Measurements from ENCODE around the gene PC. TPM values are rescaled to one million over a fixed set of nuclear protein-coding genes. Genes with fewer than 3 reads are reported as not detected.
"Not testable (repeated sequence)": the region's sequence is repeated elsewhere in the genome, so short reads cannot be mapped to it uniquely, and the experiment has no call there.

Gene PC
- polyA plus RNA-seq, 4 donors, result 15.3 to 56.0 (median 38.6) TPM

DNA sequence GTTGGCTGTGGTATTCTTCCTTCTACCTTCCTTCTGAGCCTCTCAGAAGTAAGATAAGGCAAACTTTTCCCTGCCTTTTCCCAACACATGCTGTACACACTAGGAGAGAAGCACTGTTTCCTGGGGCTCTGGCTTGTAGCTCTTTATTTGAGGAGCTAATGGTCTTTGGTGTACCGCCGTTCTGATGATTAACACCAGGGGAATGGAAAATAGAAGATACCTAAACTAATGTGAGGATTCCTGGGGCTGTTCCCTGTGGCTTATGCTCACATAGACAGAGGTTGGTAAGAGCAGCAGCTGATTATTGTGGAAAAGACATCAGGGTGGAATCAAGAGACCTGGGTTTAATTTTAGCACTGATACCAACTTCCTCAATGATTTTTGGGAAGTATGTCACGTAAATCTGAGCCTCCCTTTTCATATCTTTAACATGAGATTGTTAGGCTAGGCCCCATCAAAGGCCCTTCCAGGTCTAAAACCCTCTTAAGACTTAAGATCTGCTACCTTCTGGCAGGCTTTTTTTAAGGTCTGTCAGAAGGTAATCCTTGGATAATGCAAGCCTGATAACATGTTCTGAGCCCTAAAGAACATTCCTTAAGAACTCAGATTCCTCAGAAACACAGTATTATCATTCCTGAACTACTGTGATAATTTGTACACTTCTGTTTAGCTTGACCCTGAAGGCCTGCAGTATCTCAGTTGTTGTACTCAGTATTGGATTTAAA is 139.8 kb downstream of the PC start:
- DNase-seq (ENCODE audit: low read depth in 4 of 4, low spot score in 3 of 4), result no peak

DNA sequence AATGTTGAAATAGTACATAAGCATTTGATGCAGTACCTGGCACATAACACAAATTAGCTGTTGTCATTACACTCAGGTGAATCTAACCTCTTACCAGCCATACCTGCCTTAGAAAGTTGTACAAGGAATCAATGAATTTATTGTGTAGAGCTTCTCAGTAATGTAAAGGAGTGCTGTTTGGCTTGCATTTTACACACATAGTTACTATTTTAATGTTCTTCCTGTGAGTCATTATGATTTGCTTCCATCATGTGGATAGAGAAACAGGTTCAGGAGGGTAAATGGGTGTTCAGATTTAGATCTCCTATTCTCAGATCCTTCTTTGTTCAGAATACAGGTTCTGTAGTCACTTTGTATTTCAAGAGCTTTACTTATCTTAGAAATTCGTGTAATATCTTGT is 142.5 kb downstream of the PC start:
- DNase-seq (ENCODE audit: low read depth in 4 of 4, low spot score in 3 of 4), result no peak

DNA sequence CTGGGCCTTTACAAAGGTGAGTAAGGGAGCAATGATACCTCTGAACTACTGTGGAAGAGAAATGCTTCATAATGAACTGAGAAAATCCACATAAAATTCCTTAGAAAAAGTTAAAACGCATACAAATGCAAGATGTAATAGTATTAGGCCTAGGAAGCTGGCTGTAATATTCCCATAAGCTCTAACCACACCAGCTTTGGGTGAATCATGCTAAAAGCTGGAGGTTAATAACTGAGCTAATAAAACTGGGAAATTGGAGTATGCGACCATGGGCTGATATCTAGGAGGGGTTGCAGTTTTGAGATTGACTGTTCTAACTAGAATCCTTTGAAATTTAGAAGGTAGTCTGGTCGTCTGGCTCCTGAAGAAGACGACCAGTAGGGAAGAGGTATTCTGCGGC is 143.5 kb downstream of the PC start:
- no peak for DNase-seq (ENCODE audit: low read depth in 4 of 4, low spot score in 3 of 4)

DNA sequence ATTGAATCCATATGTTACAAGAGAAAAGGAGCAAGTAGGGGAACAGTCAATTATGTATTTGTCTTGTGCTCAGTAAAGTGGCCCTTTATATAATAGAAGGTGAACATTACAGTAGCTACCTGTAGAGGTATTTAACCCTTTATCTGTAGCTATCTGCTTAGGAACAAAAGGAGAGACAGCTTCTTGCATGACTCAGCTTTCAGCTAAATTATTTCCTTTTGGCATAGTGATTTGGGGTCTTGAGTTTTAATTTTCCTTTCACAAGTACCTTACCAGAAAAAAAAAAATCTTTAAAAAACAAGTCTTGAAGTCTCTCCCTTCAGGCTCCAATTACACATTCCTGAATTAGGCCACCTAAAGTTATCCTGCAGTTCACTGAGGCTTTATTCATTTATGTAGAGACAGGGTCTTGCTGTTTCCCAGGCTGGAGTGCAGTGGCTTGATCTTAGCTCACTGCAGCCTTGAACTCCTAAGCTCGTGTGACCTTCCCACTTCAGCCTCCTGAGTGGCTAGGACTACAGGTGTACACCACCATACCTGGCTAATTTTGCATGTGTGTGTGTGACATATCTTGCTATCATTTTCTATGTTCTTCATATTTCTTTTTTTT is 147.5 kb downstream of the PC start:
- no peak for DNase-seq (ENCODE audit: low read depth in 4 of 4, low spot score in 3 of 4)

DNA sequence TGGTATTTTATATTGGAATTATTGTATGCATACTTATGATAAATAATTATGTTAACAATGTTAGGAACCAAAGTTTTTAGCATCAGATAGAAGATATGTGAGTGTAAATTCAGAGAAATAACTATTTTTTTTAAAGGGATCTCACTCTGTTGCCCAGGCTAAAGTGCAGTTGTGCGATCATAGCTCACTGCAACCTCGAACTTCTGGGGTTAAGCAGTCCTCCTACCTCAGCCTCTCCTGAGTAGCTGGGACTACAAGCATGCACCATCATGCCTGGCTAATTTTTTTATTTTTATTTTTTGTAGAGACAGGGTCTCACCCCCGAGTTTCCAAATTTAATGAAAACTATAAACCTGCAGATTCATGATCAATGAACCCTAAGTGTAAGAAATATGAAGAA is 148.6 kb downstream of the PC start:
- DNase-seq (ENCODE audit: low read depth in 4 of 4, low spot score in 3 of 4), result no peak

DNA sequence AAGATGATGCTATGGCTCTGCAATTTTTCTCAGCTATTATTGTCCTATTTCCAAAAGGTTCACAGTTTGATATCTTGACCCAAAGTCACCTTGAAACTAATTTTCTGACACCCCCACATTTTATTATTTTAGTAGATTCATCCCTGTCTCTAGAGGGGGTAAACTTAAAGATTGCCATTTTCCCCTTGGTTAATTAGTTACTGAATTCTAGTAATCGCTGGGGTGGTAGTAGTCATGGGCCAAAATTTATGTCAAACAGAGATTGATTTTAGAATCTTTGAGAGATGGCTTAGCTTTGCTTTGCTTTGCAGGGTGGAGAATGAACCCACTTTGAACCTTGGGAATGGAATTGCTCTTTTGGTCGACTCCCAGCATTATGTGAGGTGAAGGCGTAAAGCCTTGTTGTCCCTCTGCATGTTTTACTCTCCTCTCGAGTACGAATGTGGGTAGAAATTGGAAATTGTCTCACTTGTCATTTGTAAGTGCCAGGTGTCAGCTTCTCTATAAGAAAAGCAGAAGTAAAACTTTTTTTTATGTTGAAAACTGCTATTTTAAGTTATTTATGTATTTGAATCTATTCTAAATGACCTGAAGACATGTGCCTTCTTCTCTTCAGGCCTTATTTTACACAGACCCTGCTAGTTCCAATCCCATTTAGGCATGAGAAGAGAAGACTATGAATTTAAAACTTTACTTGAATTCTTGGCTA is 157.3 kb downstream of the PC start:
- no peak for DNase-seq (ENCODE audit: low read depth in 4 of 4, low spot score in 3 of 4)

DNA sequence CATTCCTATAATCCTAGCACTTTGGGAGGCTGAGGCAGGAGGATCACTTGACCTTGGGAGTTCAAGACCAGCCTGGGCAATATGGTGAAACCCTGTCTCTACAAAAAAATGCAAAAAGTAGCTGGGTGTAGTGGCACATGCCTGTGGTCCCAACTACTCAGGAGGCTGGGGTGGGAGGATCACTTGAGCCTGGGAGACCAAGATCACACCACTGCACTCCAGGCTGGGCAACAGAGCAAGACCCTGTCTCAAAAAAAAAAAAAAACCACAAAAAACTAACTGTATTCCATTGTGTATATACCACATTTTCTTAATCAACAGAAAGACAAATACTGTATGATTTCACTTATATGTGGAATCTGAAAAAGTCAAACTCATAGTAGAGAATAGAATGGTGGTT is 158.4 kb downstream of the PC start:
- not testable (repeated sequence) for DNase-seq (ENCODE audit: low read depth in 4 of 4, low spot score in 3 of 4)

Other genes with a start within 250 kb of the PC start
- 10 to 100 TPM in 3 of 4 donors, 1 to 10 TPM in 1; 9.2 to 75.2 (median 50.7) TPM for gene SPTBN2, start 229.2 kb downstream of the PC start, polyA plus RNA-seq (ENCODE audit: insufficient read length in 4 of 4)
- 10 to 100 TPM; 18.9 to 36.5 (median 21.2) TPM for gene RCE1, start 114.9 kb downstream of the PC start, polyA plus RNA-seq (ENCODE audit: insufficient read length in 4 of 4)
- gene LRFN4, start 101.3 kb downstream of the PC start, polyA plus RNA-seq (ENCODE audit: insufficient read length in 4 of 4), result 10 to 100 TPM in 3 of 4 donors, 1 to 10 TPM in 1; 9.1 to 28.0 (median 12.7) TPM
- gene C11orf86, start 16.9 kb upstream of the PC start, polyA plus RNA-seq (ENCODE audit: insufficient read length in 4 of 4), result not detected
- gene SYT12, start 64.8 kb upstream of the PC start, polyA plus RNA-seq (ENCODE audit: insufficient read length in 4 of 4), result under 1 TPM; 0.09 to 0.47 (median 0.15) TPM
- gene RHOD, start 98.5 kb upstream of the PC start, polyA plus RNA-seq (ENCODE audit: insufficient read length in 4 of 4), result 10 to 100 TPM in 1 of 4 donors, 1 to 10 TPM in 3; 5.6 to 18.9 (median 8.8) TPM
- 10 to 100 TPM; 62.1 to 84.3 (median 74.2) TPM for gene KDM2A, start 160.9 kb upstream of the PC start, polyA plus RNA-seq (ENCODE audit: insufficient read length in 4 of 4)

Measured in left renal pelvis (tissue), 4 donors.